ENCODE data around the gene SPRYD3.

SPRYD3 gene

GRCh38 chr12:53025250-53025649 lies 53.9 kb downstream of the SPRYD3 start:
- DNase-seq (ENCODE audit: low spot score) = no peak

DNA sequence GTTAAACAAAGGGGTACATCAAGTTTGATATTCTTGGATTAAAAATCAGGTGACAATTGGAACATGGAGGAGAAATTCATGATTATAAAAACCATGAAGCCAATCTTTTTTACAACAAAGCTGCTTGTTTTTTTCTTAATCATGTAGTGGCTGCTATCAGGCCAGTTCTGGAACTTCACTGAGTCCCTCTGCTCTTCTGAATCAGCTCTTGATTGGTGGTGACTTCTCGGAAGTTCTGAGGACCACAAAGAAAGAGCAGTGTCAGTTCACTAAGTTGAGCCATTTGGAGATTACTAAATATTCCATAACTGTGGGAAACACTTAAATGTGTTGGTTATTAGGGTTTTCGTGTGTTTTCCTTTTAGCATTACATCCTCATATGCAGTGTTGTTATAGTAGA lies 64.5 kb downstream of the SPRYD3 start:
- DNase-seq (ENCODE audit: low spot score) = no peak
